HG02588 (cell line): ENCODE results near the gene ERCC5.
A peak's percentile ranks its signal among the peaks of the same experiment; 100 is the strongest.

ENCODE experiments used
- ATAC-seq: cut with Tn5 transposase; IDR thresholded peaks from one replicate; pipeline ENCODE4 v1.9.1; 2021; ENCODE audit warnings: mild to moderate bottlenecking, moderate library complexity; ENCODE audit not compliant: unreplicated experiment

ERCC5 gene

GRCh38 chr13:102881819-102882686 lies 36.2 kb downstream of the ERCC5 start:
- ATAC-seq, result no peak

DNA sequence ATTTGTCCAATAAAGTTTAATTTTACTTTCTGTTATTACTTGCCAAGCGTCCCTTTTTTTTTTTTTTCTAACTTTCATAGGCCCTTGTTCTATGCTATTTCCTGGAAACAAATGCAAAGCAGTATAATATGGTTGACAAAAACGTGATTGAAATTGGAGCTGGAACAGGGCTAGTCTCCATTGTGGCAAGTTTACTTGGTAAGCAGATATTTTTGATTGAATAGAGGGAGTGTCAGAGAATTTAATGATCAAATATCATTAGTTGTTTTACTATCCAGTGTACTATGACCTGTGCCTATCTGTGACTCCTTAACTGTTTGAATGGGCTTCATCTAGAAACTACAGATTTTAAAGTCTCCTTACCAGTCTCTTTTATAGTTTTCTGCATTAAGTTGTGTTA lies 46.7 kb downstream of the ERCC5 start:
- no peak for ATAC-seq

DNA sequence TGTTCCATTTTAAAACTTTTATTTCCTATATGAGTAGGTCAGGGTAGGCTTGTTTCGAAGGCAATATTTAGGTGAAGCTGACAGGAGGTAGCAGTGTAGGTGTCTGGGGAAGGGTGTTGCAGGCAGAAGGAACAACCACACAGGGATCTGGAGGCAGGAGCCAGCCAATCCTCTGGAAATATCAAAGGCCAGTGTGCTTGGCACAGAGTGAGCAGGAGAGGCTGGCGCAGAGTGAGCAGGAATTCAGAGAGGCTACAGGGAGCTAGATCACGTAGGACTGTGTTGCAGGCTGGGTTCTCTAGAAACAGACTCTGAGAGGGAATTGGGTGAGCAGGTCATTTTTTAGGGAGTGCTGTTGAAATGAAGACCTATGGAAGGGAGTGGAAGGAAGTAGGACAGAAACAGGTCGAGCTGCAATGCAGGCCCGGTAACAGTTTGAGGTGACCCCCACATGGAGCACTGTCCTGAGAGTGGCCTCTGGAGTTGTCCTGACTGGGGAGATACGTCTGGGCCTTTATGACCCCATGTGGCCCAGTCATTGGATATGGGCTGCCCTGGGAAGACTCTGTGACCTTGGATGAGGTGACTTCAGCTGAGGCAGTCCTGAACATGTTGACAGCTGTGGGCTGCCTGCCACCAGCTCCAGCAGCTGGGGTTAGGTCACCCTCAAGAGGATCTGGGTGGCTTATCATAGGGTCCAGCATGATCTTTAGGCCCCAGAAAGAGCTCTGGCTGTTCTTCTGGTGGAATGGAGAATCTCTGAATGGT lies 51.7 kb downstream of the ERCC5 start:
- ATAC-seq, result no peak

DNA sequence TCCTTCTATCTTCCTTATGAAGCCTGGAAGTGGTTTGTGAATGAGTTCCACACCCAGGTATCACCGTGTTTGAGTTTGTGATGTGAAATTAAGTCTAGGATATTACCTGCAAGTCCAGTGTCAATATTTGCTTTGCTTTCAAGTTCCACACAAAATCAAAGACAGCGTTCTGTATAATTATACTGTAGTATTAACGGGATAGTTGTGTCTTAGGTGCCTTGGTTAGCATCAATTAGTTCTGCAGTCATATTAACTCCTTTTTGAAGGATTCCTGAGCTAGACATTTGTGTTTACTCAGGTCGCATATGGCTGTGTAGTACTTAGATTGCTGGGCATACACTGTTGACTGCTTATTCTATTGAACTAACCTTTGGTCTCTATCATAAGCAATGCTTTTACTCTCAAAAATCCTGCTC lies 54.4 kb downstream of the ERCC5 start:
- ATAC-seq, result no peak

- ATAC-seq, result no peak
Measured at GRCh38 chr13:102901056-102901455, 55.2 kb downstream of the ERCC5 start.

DNA sequence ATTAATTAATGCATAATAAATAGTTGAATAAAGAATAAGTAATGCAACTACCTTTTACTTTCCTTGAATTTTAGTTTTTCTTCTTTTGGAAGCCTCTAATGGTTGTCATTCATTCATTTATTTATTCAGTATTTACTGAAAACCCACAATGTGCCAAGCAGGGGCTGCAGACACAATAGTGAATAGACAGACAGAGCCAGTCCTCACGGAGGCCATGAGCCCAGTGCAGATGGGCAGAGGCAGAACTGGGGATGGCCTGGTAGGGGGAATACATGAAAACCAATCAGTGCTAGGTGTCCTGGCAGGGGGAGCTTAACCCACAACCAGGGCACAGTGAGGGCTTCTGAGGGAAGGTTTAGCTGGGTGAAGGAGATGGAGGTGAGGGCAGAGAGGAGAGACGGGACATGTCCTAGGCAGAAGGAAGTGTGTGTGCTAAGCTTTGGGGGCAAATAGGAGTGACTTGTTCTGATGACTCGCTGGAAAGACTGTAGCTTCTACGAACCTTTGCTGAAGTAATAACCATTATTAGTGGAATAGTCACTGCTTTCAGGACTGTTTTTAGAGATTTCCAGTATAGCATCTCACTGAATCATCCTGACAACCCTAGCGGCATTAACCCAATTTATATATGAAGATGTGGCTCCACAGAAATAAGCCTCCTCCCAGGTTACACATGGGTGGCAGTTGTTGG lies 55.9 kb downstream of the ERCC5 start:
- ATAC-seq, result no peak

- no peak for ATAC-seq
Measured at GRCh38 chr13:102902789-102903347, 57.0 kb downstream of the ERCC5 start.

GRCh38 chr13:102903659-102904407 lies 58.0 kb downstream of the ERCC5 start:
- no peak for ATAC-seq

GRCh38 chr13:102904408-102904862 lies 58.6 kb downstream of the ERCC5 start:
- no peak for ATAC-seq

- no peak for ATAC-seq
Measured at GRCh38 chr13:102905905-102906771, 60.3 kb downstream of the ERCC5 start.

- peak; percentile 59 for ATAC-seq
Measured at GRCh38 chr13:102907016-102907756, 61.4 kb downstream of the ERCC5 start.

DNA sequence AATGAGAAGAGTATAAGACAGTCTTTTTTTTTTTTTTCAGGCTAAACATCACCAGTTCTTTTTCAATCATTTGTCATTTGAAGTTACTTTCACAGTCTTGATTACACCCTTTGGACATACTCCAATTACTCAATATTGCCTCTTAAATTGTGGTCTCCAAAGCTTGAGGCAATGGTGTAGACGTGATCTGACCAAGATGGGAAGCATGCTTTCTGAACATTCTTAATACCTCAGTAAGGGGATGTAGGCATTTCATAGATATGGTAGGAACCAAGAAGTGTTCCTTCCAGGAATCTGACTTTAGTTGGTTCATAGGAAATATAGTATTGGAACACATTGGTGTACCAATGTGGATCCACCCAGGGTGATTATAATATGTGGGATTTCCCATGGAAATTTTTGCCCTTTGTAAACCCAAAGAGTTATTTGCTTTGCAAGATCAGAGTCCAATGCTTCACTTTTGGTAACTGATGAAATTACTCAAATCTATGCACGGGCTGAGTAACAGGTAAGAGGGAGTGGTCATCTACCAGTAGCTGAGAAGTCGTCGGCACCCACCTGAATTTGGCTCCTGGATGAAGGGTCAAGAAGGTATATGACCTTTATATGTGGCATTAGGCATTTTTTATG lies 62.2 kb downstream of the ERCC5 start:
- ATAC-seq, result no peak

- ATAC-seq, result no peak
Measured at GRCh38 chr13:102909971-102910370, 64.1 kb downstream of the ERCC5 start.

GRCh38 chr13:102911336-102911735 lies 65.5 kb downstream of the ERCC5 start:
- ATAC-seq, result no peak

GRCh38 chr13:102912599-102912998 lies 66.8 kb downstream of the ERCC5 start:
- no peak for ATAC-seq

DNA sequence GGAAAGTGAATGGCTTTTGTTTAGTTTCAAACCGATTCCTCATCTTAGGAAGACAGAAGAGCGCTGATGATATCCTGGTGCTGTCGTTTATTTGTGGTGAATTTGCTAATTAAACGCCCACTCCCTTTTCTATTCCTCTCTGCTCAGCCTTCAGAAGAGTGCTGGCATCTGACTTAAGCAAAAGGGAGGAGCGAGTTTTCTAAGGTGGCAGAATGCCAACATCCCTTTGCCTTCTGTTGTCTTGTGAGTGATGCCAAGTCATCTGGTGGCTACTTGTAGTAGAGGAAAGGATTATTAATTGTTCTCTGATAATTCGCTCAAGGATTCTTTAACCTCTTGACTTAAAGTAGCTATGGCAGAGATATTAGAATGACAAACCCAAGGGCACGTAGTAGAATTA lies 68.1 kb downstream of the ERCC5 start:
- ATAC-seq, result no peak

- no peak for ATAC-seq
Measured at GRCh38 chr13:102914339-102914930, 68.6 kb downstream of the ERCC5 start.

- no peak for ATAC-seq
Measured at GRCh38 chr13:102915393-102915930, 69.6 kb downstream of the ERCC5 start.
